Fibroblast of skin of right quadriceps (primary cell): ENCODE data around the gene ZDHHC14.

Source experiments
- DNase-seq: peaks from one replicate; pipeline ENCODE4 v3.0.0-alpha.2; 2013

The ZDHHC14 gene

GRCh38 chr6:157469378-157469777 lies 88.4 kb downstream of the ZDHHC14 start:
- no peak for DNase-seq

- DNase-seq, result no peak
Measured at GRCh38 chr6:157471077-157471686, 90.2 kb downstream of the ZDHHC14 start.

GRCh38 chr6:157471895-157472686 lies 91.1 kb downstream of the ZDHHC14 start:
- DNase-seq, result no peak

GRCh38 chr6:157476797-157477196 lies 95.8 kb downstream of the ZDHHC14 start:
- DNase-seq, result no peak

- DNase-seq, result no peak
Measured at GRCh38 chr6:157478926-157479325, 97.9 kb downstream of the ZDHHC14 start.

GRCh38 chr6:157479464-157480303 lies 98.7 kb downstream of the ZDHHC14 start:
- DNase-seq, result no peak

GRCh38 chr6:157481189-157481864 lies 100.3 kb downstream of the ZDHHC14 start:
- no peak for DNase-seq

GRCh38 chr6:157481865-157482249 lies 100.9 kb downstream of the ZDHHC14 start:
- no peak for DNase-seq

- DNase-seq, result no peak
Measured at GRCh38 chr6:157483770-157484169, 102.8 kb downstream of the ZDHHC14 start.

GRCh38 chr6:157484181-157484580 lies 103.2 kb downstream of the ZDHHC14 start:
- no peak for DNase-seq

- no peak for DNase-seq
Measured at GRCh38 chr6:157486572-157486971, 105.6 kb downstream of the ZDHHC14 start.

- DNase-seq, result no peak
Measured at GRCh38 chr6:157487110-157487773, 106.3 kb downstream of the ZDHHC14 start.

- DNase-seq, result no peak
Measured at GRCh38 chr6:157488058-157488457, 107.1 kb downstream of the ZDHHC14 start.

- no peak for DNase-seq
Measured at GRCh38 chr6:157488716-157489118, 107.7 kb downstream of the ZDHHC14 start.

GRCh38 chr6:157490611-157491269 lies 109.8 kb downstream of the ZDHHC14 start:
- no peak for DNase-seq

GRCh38 chr6:157491571-157492232 lies 110.7 kb downstream of the ZDHHC14 start:
- DNase-seq, result no peak

GRCh38 chr6:157492249-157492648 lies 111.3 kb downstream of the ZDHHC14 start:
- no peak for DNase-seq

- DNase-seq, result no peak
Measured at GRCh38 chr6:157492741-157493140, 111.8 kb downstream of the ZDHHC14 start.

- no peak for DNase-seq
Measured at GRCh38 chr6:157493173-157493572, 112.2 kb downstream of the ZDHHC14 start.

- no peak for DNase-seq
Measured at GRCh38 chr6:157493576-157493975, 112.6 kb downstream of the ZDHHC14 start.

GRCh38 chr6:157494132-157494710 lies 113.2 kb downstream of the ZDHHC14 start:
- no peak for DNase-seq
